HG02588 (cell line): ENCODE measurements around the gene TIMM17B.
"Not testable (repeated sequence)": the region's sequence is repeated elsewhere in the genome, so short reads cannot be mapped to it uniquely, and the experiment has no call there.

ENCODE experiments used
- ATAC-seq: cut with Tn5 transposase; IDR thresholded peaks from one replicate; pipeline ENCODE4 v1.9.1; 2021; ENCODE audit warnings: mild to moderate bottlenecking, moderate library complexity; ENCODE audit not compliant: unreplicated experiment

Gene TIMM17B

DNA sequence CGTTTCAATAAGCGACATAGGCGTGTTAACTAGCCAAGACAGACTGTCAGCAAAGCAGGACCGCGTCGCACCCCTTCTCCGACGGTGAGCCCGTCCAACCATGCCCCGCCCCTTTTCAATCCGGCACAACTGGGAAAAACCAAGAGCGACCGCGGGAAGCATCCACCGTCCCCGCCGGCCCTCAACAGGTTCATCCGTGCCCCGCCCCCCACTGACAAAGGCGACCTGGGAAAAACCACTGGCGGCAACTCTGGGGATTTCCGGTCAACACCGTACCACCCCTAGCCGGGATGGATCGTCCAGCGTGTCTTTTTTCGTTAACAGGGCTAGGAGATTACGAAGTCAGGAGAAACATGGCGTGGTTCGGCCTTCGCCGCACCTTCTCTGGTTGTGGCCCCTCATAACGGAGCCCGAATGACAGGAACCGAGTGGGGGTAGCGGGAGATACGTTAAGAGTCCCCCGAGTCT lies 377 bp downstream of the TIMM17B start:
- ATAC-seq = peak; percentile 5

- ATAC-seq = no peak
Observed at GRCh38 chrX:48896611-48897011, 957 bp downstream of the TIMM17B start.

DNA sequence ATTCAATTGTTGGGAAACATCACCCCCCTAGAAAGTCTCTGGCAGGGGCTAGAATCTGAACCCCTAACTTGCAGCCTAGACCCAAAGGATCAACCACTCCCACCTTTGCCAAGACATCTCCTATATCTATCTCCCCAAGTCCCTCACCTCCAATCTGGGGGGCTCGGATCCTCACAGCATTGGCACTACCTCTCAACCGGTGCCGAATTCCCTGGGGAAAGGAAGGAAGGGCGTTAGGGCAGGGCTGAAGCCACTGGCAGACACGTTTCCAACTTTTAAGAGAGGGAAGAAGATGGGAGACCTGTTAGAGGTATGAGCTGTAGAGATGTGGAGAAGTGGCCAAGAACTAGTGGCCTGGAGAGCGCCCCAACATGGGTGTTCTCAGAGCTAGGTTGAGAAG lies 2.7 kb downstream of the TIMM17B start:
- no peak for ATAC-seq

GRCh38 chrX:48893556-48894348 lies 3.8 kb downstream of the TIMM17B start:
- ATAC-seq = no peak

GRCh38 chrX:48892896-48893295 lies 4.7 kb downstream of the TIMM17B start:
- ATAC-seq = no peak

- peak; percentile 82 for ATAC-seq
Observed at GRCh38 chrX:48891402-48892288, 5.9 kb downstream of the TIMM17B start.

DNA sequence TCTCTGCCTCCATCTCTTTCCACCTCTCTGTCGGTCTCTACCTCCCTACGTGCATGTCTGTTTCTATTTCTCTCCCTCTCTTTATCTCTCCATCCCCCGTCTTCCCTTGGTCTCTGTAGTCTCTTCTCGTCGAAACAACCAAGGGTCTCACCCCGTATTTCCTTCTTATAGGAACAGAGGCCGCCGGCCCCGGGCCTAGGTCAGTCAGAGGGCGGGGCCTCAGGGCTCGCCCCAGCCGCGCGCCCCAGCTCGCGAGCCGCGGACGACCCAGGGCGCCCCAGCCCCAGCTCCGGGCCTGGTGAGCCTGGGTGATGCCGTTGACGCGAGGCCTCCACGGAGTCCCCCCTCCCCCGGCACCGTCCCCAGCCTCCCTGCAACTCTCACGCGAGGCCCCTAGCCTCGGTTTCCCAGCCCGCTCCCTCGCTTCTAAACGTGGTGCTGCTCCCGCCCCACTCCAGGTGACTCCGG lies 6.6 kb downstream of the TIMM17B start:
- ATAC-seq = peak; percentile 46

- ATAC-seq = no peak
Observed at GRCh38 chrX:48890296-48890925, 7.2 kb downstream of the TIMM17B start.

DNA sequence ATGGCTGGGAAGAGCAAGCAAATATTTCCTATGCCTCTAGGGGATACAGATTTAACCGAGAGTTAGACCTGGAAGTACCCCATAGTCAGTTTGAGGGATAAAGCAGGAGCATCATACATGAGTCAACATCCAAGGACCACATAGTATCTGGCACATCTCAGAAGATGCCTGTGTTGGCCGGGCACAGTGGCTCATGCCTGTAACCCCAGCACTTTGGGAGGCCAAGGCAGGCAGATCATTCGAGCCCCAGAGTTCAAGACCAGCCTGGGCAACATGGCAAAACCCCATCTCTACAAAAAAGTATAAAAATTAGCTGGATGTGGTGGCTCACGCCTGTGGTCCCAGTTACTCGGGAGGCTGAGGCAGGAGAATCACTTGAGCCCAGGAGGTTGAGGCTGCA lies 11.0 kb downstream of the TIMM17B start:
- ATAC-seq = not testable (repeated sequence)

GRCh38 chrX:48883729-48884128 lies 13.8 kb downstream of the TIMM17B start:
- no peak for ATAC-seq

DNA sequence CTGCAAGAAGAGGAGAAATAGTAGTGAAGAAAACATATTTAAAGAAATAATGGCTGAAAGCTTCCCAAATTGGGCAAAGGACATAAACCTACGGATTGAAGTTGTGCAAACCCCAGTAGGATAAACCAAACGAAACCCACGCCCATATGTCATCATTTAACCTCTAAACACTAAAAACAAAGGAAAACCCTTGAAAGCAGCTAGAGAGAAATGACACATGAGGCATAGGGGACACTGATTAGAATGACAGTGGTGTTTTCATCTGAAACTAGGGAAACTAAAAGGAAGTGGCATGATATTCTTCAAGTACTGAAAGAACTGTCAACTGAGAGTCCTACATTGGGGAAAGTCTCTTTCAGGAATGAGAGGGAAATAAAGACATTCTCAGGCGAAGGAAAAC lies 20.6 kb downstream of the TIMM17B start:
- ATAC-seq = not testable (repeated sequence)

GRCh38 chrX:48872017-48872416 lies 25.6 kb downstream of the TIMM17B start:
- ATAC-seq = not testable (repeated sequence)

GRCh38 chrX:48864210-48864609 lies 33.4 kb downstream of the TIMM17B start:
- ATAC-seq = no peak

DNA sequence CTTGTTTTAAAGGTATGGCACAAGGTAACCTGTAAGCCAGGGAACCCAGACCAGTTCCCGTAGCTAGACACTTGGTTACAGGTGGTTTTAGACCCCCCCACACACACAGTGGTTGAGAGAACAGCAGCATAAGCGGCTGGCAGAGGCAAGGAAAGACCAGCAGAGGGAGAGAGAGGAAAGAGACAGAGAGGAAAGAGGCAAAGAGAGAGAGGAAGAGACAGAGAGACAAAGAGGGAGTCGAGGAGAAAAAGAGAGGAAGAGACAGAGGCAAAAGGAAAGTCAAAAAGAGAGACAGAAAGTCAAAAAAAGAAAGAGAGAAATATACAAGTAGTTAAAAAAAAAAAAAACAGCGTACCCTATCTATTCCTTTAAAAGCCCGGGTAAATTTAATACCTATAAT lies 42.7 kb downstream of the TIMM17B start:
- ATAC-seq = no peak

DNA sequence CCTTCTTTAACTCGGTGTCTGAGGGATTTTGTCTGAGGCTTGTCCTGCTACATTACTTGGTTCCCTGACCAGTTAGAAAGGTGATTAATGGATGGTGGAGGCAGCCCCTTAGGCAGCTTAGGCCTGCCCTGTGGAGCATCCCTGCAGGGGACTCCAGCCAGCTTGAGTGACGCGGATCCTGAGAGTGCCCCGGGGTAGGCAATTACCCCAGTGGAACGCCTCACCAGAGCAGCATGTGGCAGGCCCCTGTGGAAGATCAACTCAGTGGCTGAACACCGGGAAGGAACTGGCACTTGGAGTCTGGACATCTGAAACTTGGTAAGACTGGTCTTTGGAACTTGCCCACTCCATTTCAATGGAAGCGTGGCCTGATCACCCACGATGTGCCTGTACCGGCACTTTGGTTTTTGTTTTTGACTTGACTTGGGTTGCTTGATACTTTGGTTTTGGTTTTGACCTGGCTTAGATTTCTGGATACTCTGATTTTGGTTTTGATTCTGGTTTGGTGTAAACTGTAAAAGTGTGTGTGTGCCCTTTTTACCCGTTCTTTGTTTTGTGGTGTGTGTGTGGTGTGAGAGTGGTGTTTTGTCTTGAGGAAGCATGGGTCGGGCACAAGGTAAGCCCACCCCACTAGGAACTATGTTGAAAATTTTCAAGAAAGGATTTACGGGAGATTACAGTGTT lies 43.3 kb downstream of the TIMM17B start:
- ATAC-seq = not testable (repeated sequence)

- not testable (repeated sequence) for ATAC-seq
Observed at GRCh38 chrX:48853494-48853893, 44.1 kb downstream of the TIMM17B start.

DNA sequence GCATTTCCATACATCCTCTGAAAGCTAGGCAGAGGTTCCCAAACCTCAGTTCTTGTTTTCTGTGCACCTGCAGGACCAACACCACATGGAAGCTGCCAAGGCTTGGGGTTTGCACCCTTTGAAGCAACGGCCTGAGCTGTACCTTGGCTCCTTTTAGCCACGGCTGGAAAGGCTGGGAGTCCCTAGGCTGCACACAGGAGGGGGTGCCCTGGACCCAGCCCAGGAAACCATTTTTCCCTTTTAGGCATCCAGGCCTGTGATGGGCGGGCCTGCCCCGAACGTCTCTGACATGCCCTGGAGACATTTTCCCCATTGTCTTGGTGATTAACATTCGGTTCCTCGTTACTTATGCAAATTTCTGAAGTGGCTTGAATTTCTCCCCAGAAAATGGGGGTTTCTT lies 44.7 kb downstream of the TIMM17B start:
- no peak for ATAC-seq

DNA sequence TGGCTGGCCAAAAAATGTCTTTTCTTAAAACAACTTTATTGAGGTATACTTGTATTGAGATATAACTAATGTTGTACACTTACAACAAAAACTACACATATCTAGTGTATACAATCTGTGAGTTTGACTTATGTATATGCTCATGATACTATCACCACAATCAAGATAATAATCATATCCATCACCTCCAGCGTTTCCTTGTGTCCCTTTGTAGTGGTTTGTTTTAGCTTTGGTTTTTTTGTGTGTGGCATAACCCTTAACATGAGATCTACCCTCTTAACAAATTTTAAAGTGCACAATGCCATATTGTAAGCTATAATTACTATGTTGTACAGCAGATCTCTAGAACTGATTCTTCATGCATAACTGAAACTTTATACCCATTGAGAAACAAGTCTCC lies 48.7 kb downstream of the TIMM17B start:
- ATAC-seq = no peak
